SK-N-SH (cell line): Measurements from ENCODE around the gene NTN5. TPM values are rescaled to one million over a fixed set of nuclear protein-coding genes. Genes with fewer than 3 reads are reported as not detected.

Experiments used
- CTCF ChIA-PET: fragments of 300-600, 350-600 bp; formaldehyde crosslinking; extraction: SDS; loops from one replicate; lab custom pipeline; 2021; lab: Yijun Ruan, JAX
- POLR2A ChIA-PET: fragments of 350-600 bp; sonication (Branson Sonifier 250); formaldehyde crosslinking; extraction: SDS; loops from one replicate; lab custom pipeline; 2020; ENCODE audit warnings: antibody characterized with exemption, inconsistent platforms; lab: Yijun Ruan, JAX
- DNase-seq: peaks from one replicate; pipeline ENCODE4 v3.0.0; 2012
- H2AFZ ChIP-seq: fragments of 200-600 bp; sonication (generic); 2 replicates; pipeline ENCODE4 v1.8.1; 2016; ENCODE audit warnings: antibody characterized with exemption, mild to moderate bottlenecking, low read depth
- H3F3A ChIP-seq: fragments of 200-600 bp; sonication (generic); replicated peaks from 2 replicates; pipeline ENCODE3; 2016; ENCODE audit warnings: antibody characterized with exemption, mild to moderate bottlenecking; ENCODE audit not compliant: insufficient read depth
- H3K27ac ChIP-seq, 2 experiments: fragments of 200-500 bp in 1 of 2; fragments of 200-600 bp in 1 of 2; sonication (Bioruptor generic) in 1 of 2; sonication (generic), shearing (Covaris generic) in 1 of 2; 2 replicates each; pipeline versions ENCODE4 v1.5.1 to v1.6.1; 2014 to 2016; ENCODE audit warnings: low read depth in 2 of 2, inconsistent platforms in 1 of 2, low read length in 1 of 2, mild to moderate bottlenecking in 1 of 2, mixed read lengths in 1 of 2
- H3K27me3 ChIP-seq: fragments of 200-600 bp; sonication (generic), shearing (Covaris generic); 2 replicates; pipeline ENCODE4 v1.6.1; 2016; ENCODE audit warnings: mixed run types; ENCODE audit not compliant: insufficient read depth
- H3K36me3 ChIP-seq, 2 experiments: fragments of 200-500 bp in 1 of 2; fragments of 200-600 bp in 1 of 2; sonication (Bioruptor generic) in 1 of 2; sonication (generic) in 1 of 2; replicated peaks in 1 of 2; 2 replicates each; pipeline versions ENCODE3 to v1.5.1; 2014 to 2016; ENCODE audit warnings: low read length in 1 of 2, mild to moderate bottlenecking in 1 of 2; ENCODE audit not compliant: insufficient read depth in 2 of 2, control insufficient read depth in 1 of 2
- H3K4me1 ChIP-seq, 2 experiments: fragments of 200-500 bp in 1 of 2; fragments of 200-600 bp in 1 of 2; sonication (Bioruptor generic) in 1 of 2; sonication (generic), shearing (Covaris generic) in 1 of 2; 2 replicates each; pipeline versions ENCODE4 v1.5.1 to v1.6.1; 2014 to 2016; ENCODE audit warnings: low read depth in 1 of 2, low read length in 1 of 2, mixed run types in 1 of 2; ENCODE audit not compliant: insufficient read depth in 2 of 2, control insufficient read depth in 1 of 2
- H3K4me2 ChIP-seq: fragments of 200-600 bp; sonication (generic), shearing (Covaris generic); 2 replicates; pipeline ENCODE4 v1.6.1; 2017; ENCODE audit warnings: mixed run types
- H3K4me3 ChIP-seq, 2 experiments: fragments of 200-500 bp in 1 of 2; fragments of 200-600 bp in 1 of 2; sonication (Bioruptor generic) in 1 of 2; sonication (generic), shearing (Covaris generic) in 1 of 2; 2 replicates each; pipeline versions ENCODE4 v1.5.1 to v1.8.1; 2014 to 2016; ENCODE audit warnings: low read depth in 2 of 2, inconsistent platforms in 1 of 2, low read length in 1 of 2, mild to moderate bottlenecking in 1 of 2, mixed read lengths in 1 of 2, moderate library complexity in 1 of 2
- H3K79me2 ChIP-seq: fragments of 200-600 bp; sonication (generic); 2 replicates; pipeline ENCODE4 v1.8.1; 2017; ENCODE audit warnings: mild to moderate bottlenecking; ENCODE audit not compliant: insufficient read depth
- H3K9ac ChIP-seq: fragments of 200-600 bp; sonication (generic); 2 replicates; pipeline ENCODE4 v1.6.1; 2017; ENCODE audit warnings: mixed run types
- H3K9me2 ChIP-seq: fragments of 200-600 bp; sonication (generic); 2 replicates; pipeline ENCODE4 v1.6.1; 2017; ENCODE audit warnings: mixed run types
- H3K9me3 ChIP-seq: fragments of 200-600 bp; sonication (generic); 2 replicates; pipeline ENCODE4 v1.6.1; 2017; ENCODE audit warnings: mixed run types, mild to moderate bottlenecking, moderate library complexity
- H4K20me1 ChIP-seq: fragments of 200-600 bp; sonication (generic); 2 replicates; pipeline ENCODE4 v1.6.1; 2017; ENCODE audit warnings: mild to moderate bottlenecking, mixed run types; ENCODE audit not compliant: insufficient read depth
- EP300 ChIP-seq, 2 experiments: IDR thresholded peaks; 2 replicates each; pipeline versions ENCODE4 v1.4.0 to v1.6.1; 2012; ENCODE audit warnings: borderline replicate concordance in 1 of 2, low read depth in 1 of 2, low read length in 1 of 2
- FOSL2 ChIP-seq: IDR thresholded peaks from 2 replicates; pipeline ENCODE4 v1.4.0; 2012; ENCODE audit warnings: low read depth, mild to moderate bottlenecking, moderate library complexity, borderline replicate concordance
- FOXJ3 ChIP-seq: sonication (generic); formaldehyde crosslinking; IDR thresholded peaks from 2 replicates; pipeline ENCODE4 v1.5.1; 2020; ENCODE audit warnings: mild to moderate bottlenecking, missing genetic modification reagents
- JUND ChIP-seq: IDR thresholded peaks from 2 replicates; pipeline ENCODE4 v1.4.0; 2012
- MEF2A ChIP-seq: IDR thresholded peaks from 2 replicates; pipeline ENCODE4 v1.4.0; 2012; ENCODE audit warnings: low read depth, borderline replicate concordance
- MXI1 ChIP-seq: IDR thresholded peaks from 2 replicates; pipeline ENCODE4 v1.6.1; 2012; ENCODE audit warnings: mild to moderate bottlenecking, low read depth, low read length, improper control_type of control experiment
- POLR2AphosphoS5 ChIP-seq: IDR thresholded peaks from 2 replicates; pipeline ENCODE4 v1.6.1; 2012; ENCODE audit warnings: low read depth, low read length
- RCOR1 ChIP-seq: fragments of 150-350 bp; IDR thresholded peaks from 2 replicates; pipeline ENCODE4 v1.6.1; 2017; ENCODE audit warnings: antibody characterized with exemption, low read length
- RFX5 ChIP-seq: IDR thresholded peaks from 2 replicates; pipeline ENCODE4 v1.6.1; 2012; ENCODE audit warnings: mild to moderate bottlenecking, improper control_type of control experiment, low read length
- RXRA ChIP-seq: IDR thresholded peaks from 2 replicates; pipeline ENCODE4 v1.4.0; 2012; ENCODE audit warnings: low read depth, mild to moderate bottlenecking, borderline replicate concordance
- SIN3A ChIP-seq: IDR thresholded peaks from 2 replicates; pipeline ENCODE4 v1.6.1; 2012; ENCODE audit warnings: low read depth, mild to moderate bottlenecking, low read length, moderate library complexity, borderline replicate concordance
- SMC3 ChIP-seq: IDR thresholded peaks from 2 replicates; pipeline ENCODE4 v1.6.1; 2012; ENCODE audit warnings: low read depth, low read length, improper control_type of control experiment
- TAF1 ChIP-seq: IDR thresholded peaks from 2 replicates; pipeline ENCODE4 v1.6.1; 2012; ENCODE audit warnings: low read depth, mild to moderate bottlenecking, low read length, moderate library complexity, borderline replicate concordance
- TCF12 ChIP-seq: IDR thresholded peaks from 2 replicates; pipeline ENCODE4 v1.4.0; 2012
- TEAD4 ChIP-seq: IDR thresholded peaks from 2 replicates; pipeline ENCODE4 v1.4.0; 2012; ENCODE audit warnings: mild to moderate bottlenecking, borderline replicate concordance; ENCODE audit not compliant: insufficient read depth
- USF1 ChIP-seq: IDR thresholded peaks from 2 replicates; pipeline ENCODE4 v1.4.0; 2012; ENCODE audit warnings: low read depth, borderline replicate concordance
- USF2 ChIP-seq: fragments of 150-350 bp; IDR thresholded peaks from 2 replicates; pipeline ENCODE4 v1.6.1; 2017; ENCODE audit warnings: antibody characterized with exemption, low read length, low read depth, borderline replicate concordance
- YY1 ChIP-seq: IDR thresholded peaks from 2 replicates; pipeline ENCODE4 v1.4.0; 2012; ENCODE audit warnings: low read depth, mild to moderate bottlenecking
- WGBS: methylation state at CpG from one replicate; pipeline ENCODE4 v1.1.6; 2017; ENCODE audit warnings: low lambda C conversion rate; 5-methylcytosine and 5-hydroxymethylcytosine counted together
- polyA plus RNA-seq, 3 experiments: library from polyadenylated mRNA; depleted of rRNA; stranded (reverse); fragments of >200 nt; gene quantifications; 2 replicates each; pipeline ENCODE4 v1.2.3, GENCODE V29; 2012
- TF ChIP-seq, protein P1 (sequence below): IDR thresholded peaks from 2 replicates; pipeline ENCODE4; 2012
- TF ChIP-seq, protein P2 (sequence below): IDR thresholded peaks from 2 replicates; pipeline ENCODE4 v1.4.0; 2012; ENCODE audit warnings: low read depth

NTN5 gene
- polyA plus RNA-seq, 1 of the 3 experiments (the other 2 are of a cell fraction), result 0.74 TPM

DNA sequence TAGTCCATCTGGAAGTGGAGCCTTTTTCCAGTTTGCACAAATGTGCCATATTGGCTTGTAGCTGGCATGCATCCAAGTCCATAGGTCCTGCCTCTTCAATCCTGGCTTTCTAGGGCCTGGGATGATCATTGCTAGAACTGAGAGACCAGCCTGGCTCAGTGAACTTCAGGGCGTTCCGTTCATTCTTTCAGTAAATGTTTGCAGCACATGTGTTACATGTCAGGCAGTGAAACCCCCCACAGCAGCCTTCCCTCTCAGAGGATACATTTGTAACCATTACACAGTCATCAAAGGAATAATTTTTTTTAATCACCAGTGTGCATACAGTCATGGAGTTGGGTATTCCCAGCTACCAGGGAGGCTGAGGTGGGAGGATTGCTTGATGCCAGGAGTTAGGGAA is 32.6 kb upstream of the NTN5 start:
- ChIA-PET CTCF (interaction anchor here (1.4 kb wide), 1 partner anchor 16 kb away, joined by 4 read pairs; no protein-coding TSS in a partner anchor), POLR2A (no interaction called here)

GRCh38 chr19:48703316-48703715 is 30.5 kb upstream of the NTN5 start:
- Histone ChIP-seq H3K36me3 (no peaks in the 10 kb centered on the region), H3K9me2 (no peaks in the 10 kb centered on the region), H3K4me3 (no peak overlapping the region), H3K27me3 (no peaks in the 10 kb centered on the region), H3K9ac (no peak overlapping the region), H2AFZ (no peak overlapping the region), H3K9me3 (no peaks in the 10 kb centered on the region), H3K4me2 (no peak overlapping the region), H3K79me2 (no peaks in the 10 kb centered on the region), H3K4me1 (peaks cover 0 to 1% of the 10 kb centered on the region in 2 experiments; a peak in 1 of 4 replicates), H3F3A (peaks cover 5% of the 10 kb centered on the region), H4K20me1 (no peaks in the 10 kb centered on the region), H3K27ac (no peak overlapping the region)
- no peak for DNase-seq
- POLR2A ChIA-PET, result interaction anchor here (0.6 kb wide), 1 partner anchor 42 kb away, joined by 3 read pairs; no protein-coding TSS in a partner anchor
- CTCF ChIA-PET, result interaction anchor here (0.8 kb wide), 1 partner anchor 9 kb away, joined by 3 read pairs; no protein-coding TSS in a partner anchor
- WGBS, result 91% methylated on average over 13 of the region's 23 CpGs
- TF ChIP-seq USF2, result no peak
- TF ChIP-seq SIN3A, result no peak
- TF ChIP-seq, protein P1, sequence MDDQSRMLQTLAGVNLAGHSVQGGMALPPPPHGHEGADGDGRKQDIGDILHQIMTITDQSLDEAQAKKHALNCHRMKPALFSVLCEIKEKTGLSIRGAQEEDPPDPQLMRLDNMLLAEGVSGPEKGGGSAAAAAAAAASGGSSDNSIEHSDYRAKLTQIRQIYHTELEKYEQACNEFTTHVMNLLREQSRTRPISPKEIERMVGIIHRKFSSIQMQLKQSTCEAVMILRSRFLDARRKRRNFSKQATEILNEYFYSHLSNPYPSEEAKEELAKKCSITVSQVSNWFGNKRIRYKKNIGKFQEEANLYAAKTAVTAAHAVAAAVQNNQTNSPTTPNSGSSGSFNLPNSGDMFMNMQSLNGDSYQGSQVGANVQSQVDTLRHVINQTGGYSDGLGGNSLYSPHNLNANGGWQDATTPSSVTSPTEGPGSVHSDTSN, result no peak
- no peak for TF ChIP-seq TCF12
- TF ChIP-seq FOXJ3, result no peak
- TF ChIP-seq JUND, result no peak
- TF ChIP-seq, protein P2, sequence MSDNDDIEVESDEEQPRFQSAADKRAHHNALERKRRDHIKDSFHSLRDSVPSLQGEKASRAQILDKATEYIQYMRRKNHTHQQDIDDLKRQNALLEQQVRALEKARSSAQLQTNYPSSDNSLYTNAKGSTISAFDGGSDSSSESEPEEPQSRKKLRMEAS, result no peak
- no peak for TF ChIP-seq SMC3
- TF ChIP-seq MXI1, result no peak
- no peak for TF ChIP-seq TAF1
- no peak for TF ChIP-seq RFX5
- TF ChIP-seq TEAD4, result no peak
- no peak for TF ChIP-seq RXRA

More for the DNA sequence above, 32.6 kb upstream of the NTN5 start:
- no peak overlapping the region for H3K4me3 ChIP-seq
- H3K9me2 ChIP-seq, result no peaks in the 10 kb centered on the region
- no peak overlapping the region for H3K9ac ChIP-seq
- WGBS, result 76% methylated on average over 2 of the region's 2 CpGs
- no peaks in the 10 kb centered on the region for H3K9me3 ChIP-seq
- H3K27me3 ChIP-seq, result no peaks in the 10 kb centered on the region
- H3K27ac ChIP-seq, result no peak overlapping the region
- no peaks in the 10 kb centered on the region; a peak in 1 of 4 replicates for H3K4me1 ChIP-seq
- no peak overlapping the region for H3K4me2 ChIP-seq
- no peaks in the 10 kb centered on the region for H3F3A ChIP-seq
- no peaks in the 10 kb centered on the region for H4K20me1 ChIP-seq
- H3K79me2 ChIP-seq, result no peaks in the 10 kb centered on the region
- no peak overlapping the region for H2AFZ ChIP-seq
- DNase-seq, result no peak
- TF ChIP-seq USF2 (no peak), YY1 (no peak), JUND (no peak), USF1 (no peak), FOSL2 (no peak), MEF2A (no peak), RCOR1 (no peak), EP300 (IDR thresholded peaks at IDR 0.05; ENCODE audit: borderline replicate concordance in 1 of 2, low read depth in 1 of 2, low read length in 1 of 2) (no peak), SIN3A (no peak), POLR2AphosphoS5 (no peak), TCF12 (no peak)
- TF ChIP-seq, protein P1, result no peak
- no peaks in the 10 kb centered on the region for H3K36me3 ChIP-seq
